Astrocyte of the cerebellum (primary cell): ENCODE results near the gene UNC93A.

Experiments used
- DNase-seq: peaks from one replicate; pipeline ENCODE4 v3.0.0-alpha.2; 2011; ENCODE audit warnings: low read depth
- H3K4me3 ChIP-seq: 2 replicates; pipeline ENCODE4 v1.5.1; 2011; ENCODE audit warnings: mild to moderate bottlenecking, low read depth, low read length, moderate library complexity
- in situ Hi-C: cut with HindIII; loops from 2 replicates; pipeline ENCODE4 v1.10.0; 2017; ENCODE audit warnings: low sequenced_read_pairs
- TF ChIP-seq, protein P1 (sequence below): IDR thresholded peaks from 2 replicates; pipeline ENCODE4 v1.5.1; 2012; ENCODE audit warnings: low read length, low read depth, moderate library complexity, mild to moderate bottlenecking; ENCODE audit errors: missing control alignments

Gene UNC93A

DNA sequence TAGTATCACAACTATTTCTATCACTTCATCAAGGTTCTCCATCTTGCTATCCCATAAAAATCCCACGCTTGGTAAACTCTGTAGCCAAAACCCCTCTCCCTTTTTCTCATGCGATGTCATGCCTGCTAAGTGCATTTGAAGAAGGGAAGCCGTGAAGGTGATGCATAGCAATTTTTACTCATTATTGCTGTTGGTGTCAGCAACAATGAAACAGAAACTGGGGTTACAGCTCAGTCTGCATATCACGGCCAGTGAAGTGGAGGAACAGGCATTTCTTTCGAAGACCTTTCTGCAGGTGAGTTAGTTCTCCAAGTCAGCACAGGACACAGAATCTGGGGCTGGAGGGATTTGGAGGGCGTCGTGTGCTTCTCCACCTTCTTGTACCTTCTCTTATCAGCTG lies 5.8 kb downstream of the UNC93A start:
- no peak for DNase-seq
- no peak overlapping the region for H3K4me3 ChIP-seq
- in situ Hi-C loops, result no loop called here
- TF ChIP-seq, protein P1, sequence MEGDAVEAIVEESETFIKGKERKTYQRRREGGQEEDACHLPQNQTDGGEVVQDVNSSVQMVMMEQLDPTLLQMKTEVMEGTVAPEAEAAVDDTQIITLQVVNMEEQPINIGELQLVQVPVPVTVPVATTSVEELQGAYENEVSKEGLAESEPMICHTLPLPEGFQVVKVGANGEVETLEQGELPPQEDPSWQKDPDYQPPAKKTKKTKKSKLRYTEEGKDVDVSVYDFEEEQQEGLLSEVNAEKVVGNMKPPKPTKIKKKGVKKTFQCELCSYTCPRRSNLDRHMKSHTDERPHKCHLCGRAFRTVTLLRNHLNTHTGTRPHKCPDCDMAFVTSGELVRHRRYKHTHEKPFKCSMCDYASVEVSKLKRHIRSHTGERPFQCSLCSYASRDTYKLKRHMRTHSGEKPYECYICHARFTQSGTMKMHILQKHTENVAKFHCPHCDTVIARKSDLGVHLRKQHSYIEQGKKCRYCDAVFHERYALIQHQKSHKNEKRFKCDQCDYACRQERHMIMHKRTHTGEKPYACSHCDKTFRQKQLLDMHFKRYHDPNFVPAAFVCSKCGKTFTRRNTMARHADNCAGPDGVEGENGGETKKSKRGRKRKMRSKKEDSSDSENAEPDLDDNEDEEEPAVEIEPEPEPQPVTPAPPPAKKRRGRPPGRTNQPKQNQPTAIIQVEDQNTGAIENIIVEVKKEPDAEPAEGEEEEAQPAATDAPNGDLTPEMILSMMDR, result no peak

DNA sequence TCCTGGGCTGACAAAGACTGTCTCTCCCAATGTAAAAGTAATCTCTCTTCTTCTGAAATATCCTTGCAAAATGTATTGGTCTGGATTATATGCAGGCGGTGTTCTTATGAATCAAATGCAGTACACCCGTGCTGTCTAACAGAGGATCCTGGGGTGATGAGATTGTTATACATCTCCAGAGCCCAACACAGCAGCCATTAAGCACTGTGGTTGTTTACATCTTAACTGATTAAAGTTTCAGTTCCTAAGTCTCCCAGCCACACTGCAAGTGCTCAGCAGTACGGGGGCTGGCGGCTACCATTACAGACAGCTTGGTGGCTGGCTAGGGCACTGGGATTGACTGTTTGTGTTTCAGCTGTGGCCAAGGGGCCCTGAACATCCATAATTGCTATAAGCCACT lies 7.0 kb downstream of the UNC93A start:
- in situ Hi-C loops, result no loop called here
- DNase-seq, result no peak
- TF ChIP-seq, protein P1, result no peak
- H3K4me3 ChIP-seq, result no peak overlapping the region

DNA sequence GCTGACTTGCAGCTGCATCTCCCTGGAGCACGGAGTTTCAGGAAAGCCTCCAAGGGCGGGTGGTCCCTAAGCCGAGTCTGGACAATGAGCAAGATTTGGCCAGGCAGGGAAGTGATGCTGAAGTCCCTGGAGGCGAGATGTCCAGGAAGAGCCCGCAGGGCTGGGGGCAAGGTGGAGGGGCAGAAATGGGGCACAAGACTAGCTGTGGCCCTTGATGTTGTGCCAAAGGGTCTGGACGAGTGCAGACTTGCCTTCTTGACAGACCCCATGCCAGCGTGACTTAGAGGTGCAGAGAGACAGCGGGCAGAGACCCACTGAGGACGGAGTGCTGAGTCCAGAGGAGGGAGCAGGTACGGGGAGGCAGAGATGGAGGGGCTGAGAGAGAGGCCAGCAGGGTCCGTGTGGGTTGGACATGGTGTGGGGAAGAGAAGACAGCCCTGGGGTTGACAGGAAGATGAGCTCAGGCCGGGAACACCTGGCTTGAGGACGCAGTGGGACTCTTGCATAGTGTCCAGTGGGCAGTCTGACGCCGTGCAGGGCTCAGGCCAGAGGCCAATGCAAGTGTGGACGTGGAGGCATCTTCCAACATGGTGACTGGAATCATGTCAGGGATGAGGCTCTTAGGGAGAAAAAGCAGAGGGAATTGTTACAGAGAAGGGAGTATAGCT lies 8.7 kb downstream of the UNC93A start:
- no peak for DNase-seq
- TF ChIP-seq, protein P1, result no peak
- in situ Hi-C loops, result no loop called here
- no peak overlapping the region for H3K4me3 ChIP-seq

DNA sequence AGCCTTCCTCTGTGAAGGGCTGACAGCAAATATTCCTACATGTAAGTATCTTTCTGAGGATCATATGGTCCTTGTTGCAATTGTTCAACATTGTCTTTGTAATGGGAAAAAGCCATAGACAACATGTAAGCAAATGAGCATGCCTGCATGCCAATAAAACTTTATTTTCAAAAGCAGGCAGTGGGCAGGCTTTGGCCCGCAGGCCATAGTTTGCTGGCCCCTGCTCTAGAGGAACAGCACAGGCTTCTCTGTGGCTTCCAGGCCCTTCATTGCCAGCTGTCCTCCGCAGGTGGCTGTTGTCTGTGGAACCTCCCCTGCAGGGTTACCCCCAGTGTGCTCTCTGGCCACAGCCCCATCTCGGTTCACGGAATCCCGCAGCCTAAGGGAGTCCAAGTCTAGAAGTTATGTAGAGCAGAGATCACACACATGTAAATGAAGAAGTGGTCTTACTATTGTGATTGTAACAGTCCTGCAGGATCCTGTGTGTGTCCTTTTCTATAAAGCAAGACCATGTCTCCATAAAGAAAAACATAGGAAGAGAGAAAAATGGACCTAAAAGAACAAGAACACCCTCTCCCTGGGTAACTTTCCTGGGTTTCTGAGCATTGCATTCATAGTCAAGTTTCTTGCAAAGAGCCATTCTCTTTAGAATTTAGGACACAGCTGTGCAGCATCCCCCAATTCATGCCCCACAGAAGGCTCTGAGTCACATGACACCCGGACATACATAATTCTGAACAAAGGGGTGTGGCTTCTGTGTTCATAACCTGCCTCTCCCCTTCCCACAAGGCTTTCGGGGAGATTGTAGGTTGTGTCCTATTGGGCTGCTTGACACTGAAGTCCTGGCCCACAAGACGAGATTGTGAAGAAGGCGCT lies 10.0 kb downstream of the UNC93A start:
- no peak overlapping the region for H3K4me3 ChIP-seq
- in situ Hi-C loops, result no loop called here
- TF ChIP-seq, protein P1, result no peak
- no peak for DNase-seq

DNA sequence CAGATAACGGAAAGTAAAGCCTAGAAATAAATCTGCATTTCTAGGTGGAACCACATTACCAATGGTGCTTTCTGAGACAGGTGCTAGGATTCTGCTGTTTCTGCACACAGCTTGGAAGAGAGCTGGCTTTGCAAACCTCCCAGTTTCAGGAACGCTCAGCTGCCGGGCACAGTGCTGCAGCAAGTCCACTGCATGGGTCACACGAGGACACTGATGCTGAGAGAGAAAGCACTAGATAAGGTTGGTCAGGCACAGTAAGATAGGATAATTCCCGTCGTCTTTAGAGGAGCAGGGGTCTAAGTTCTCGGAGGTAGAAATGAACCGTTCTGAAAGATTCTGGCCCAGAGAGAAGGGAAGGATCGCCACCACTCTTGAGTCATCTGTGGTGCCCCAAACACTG lies 11.0 kb downstream of the UNC93A start:
- in situ Hi-C loops, result no loop called here
- H3K4me3 ChIP-seq, result no peak overlapping the region
- DNase-seq, result no peak
- TF ChIP-seq, protein P1, result no peak

DNA sequence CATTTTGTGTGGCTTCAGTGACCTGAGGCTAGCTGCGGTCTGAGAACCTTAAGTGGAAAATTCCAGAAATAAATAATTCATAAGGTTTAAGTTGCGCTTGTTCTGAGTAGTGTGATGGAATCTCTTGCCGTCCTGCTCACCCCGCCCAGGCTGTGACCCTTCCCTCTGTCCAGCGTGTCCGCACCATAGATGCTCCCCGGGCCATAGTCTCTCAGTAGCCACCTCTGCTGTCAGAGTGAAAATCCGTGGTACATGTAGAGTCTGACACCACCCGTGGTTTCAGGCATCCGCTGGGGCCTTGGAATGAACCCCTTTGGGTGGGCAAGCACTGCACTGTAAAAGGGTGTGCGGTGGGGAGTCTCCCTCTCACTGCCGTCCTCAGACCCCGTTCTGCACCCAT lies 11.7 kb downstream of the UNC93A start:
- in situ Hi-C loops, result no loop called here
- TF ChIP-seq, protein P1, result no peak
- no peak overlapping the region for H3K4me3 ChIP-seq
- DNase-seq, result no peak
